Stimulated activated CD4-positive, alpha-beta T cell treated with anti-CD3 and anti-CD28 coated beads, Interleukin-1b, Interleukin-23, amount 100 ng/mL, for 48 hours (primary cell): ENCODE results near the gene KCNQ2.

ENCODE experiments used
- DNase-seq: peaks from one replicate; pipeline ENCODE4 v3.0.0-alpha.2; 2020

The KCNQ2 gene

GRCh38 chr20:63501818-63502670, 29.6 kb upstream of the KCNQ2 start:
- no peak for DNase-seq

DNA sequence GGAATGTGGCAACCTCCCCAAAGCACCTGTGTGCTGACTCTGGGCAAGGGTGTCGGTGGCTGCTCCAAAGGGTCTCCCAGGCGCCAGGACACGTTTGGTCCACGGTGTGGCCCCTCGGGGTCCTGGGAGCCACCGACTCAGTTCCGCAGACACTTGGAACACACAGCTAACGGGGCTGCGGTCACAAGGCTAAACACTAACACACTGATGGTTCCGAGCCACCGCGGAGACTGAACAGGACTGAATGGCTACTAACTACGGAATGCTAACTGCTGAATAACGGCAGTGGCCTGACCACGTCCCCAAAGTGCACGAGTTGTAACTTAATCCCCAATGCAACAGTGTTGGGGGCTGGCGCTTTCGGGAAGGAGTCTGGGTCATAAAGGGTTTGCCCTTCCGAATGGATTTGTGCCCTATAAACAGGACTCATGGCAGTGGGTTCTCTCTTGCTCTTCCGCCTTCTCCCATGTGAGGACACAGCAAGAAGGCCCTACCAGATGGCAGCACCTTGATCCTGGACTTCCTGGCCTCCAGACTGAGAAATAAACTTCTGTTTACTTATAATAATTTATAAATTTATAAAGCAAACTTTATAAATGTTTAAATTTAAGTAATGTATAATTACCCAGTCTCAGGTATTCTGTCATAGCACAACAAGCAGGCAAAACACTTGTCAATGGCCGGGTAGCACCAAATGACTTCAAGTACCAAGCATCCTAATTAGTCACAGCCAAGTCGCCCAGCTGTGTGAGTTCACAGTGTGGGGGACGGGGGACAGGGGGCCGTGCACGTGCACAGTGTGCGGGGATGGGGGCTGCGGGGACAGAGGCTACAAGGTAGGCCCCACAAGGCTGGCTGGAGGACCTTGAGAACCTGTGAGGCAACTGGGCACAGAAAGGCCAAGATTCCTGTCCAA, 28.7 kb upstream of the KCNQ2 start:
- DNase-seq = no peak

DNA sequence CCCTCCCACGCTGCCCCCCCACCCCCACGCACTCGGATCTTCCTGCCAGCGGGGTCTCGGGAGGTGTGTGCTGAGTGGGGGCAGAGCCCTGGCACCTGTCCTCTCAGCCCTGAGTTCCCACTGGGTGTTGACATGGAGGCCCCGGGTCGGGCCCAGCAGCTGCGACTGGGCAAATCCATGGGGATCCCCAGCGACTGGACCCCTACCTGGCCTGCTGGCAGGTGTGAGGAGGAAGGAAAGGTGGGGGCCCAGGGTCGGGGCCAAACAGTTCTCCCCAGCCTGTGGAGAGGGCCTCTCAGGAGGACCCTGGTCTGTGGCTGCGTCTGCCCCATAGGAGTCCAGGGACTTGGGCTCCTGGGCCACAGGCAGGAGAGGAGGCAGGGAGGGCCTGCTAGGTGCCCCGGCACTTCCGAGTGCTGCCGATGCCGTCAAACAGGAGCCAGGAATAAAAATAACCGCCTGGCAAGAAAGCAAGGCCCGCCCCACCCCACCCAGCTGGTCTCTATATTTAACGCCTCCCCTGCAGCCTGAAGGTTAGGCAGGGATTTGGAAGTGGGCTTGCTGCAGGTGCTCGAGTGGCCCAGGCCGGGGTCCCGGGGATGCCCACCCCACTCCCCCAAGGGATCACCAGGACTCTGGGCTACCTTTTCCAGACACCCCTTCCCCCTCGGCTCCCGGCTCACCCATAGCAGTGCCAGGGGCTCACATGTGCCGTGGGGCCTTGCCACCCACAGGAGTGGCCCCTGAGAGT, 27.9 kb upstream of the KCNQ2 start:
- DNase-seq = no peak

GRCh38 chr20:63499338-63499969, 27.0 kb upstream of the KCNQ2 start:
- DNase-seq = no peak

- no peak for DNase-seq
Measured at GRCh38 chr20:63498960-63499337, 26.5 kb upstream of the KCNQ2 start, which contains the start of gene EEF1A2. Gene EEF1A2 (minus strand): TSS chr20:63499083. CDS start chr20:63497763, 1,320 bp downstream.

GRCh38 chr20:63497946-63498935, 25.8 kb upstream of the KCNQ2 start:
- no peak for DNase-seq

DNA sequence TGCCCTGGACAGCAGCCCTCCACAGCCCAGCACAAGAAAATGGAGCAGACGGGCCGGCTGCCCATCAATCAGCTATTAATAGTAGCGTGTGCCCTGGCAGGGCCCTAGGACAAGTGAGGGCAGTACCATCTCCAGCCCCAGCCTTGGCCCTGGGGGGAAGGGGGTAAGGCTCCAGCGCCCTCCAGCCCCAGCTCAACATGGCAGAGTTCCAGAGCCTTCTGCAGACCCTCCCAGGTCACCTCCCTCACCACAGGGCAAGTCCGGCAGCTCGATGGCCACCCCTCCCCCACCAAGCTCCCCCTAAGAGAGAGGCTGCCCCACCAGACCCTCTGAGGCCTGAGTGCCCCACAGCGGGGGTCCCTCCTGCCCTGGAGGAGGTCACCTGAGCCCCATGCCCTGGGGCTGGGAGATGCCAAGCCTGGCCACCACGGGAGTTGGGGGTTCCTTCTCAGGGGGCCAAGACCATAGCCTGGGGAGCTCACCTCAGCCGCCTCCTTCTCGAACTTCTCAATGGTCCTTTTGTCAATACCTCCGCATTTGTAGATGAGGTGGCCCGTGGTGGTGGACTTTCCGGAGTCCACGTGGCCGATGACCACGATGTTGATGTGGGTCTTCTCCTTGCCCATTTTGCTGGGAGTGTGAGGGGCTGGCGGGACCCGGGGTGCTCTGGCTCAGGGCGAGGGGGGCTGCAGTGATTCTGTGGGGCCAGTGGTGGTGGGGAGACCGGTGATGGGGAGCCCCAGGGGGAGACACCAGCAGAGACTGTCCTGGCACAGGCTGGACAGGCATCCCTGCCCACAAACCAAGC, 24.9 kb upstream of the KCNQ2 start:
- no peak for DNase-seq

GRCh38 chr20:63496596-63497120, 24.2 kb upstream of the KCNQ2 start:
- no peak for DNase-seq

DNA sequence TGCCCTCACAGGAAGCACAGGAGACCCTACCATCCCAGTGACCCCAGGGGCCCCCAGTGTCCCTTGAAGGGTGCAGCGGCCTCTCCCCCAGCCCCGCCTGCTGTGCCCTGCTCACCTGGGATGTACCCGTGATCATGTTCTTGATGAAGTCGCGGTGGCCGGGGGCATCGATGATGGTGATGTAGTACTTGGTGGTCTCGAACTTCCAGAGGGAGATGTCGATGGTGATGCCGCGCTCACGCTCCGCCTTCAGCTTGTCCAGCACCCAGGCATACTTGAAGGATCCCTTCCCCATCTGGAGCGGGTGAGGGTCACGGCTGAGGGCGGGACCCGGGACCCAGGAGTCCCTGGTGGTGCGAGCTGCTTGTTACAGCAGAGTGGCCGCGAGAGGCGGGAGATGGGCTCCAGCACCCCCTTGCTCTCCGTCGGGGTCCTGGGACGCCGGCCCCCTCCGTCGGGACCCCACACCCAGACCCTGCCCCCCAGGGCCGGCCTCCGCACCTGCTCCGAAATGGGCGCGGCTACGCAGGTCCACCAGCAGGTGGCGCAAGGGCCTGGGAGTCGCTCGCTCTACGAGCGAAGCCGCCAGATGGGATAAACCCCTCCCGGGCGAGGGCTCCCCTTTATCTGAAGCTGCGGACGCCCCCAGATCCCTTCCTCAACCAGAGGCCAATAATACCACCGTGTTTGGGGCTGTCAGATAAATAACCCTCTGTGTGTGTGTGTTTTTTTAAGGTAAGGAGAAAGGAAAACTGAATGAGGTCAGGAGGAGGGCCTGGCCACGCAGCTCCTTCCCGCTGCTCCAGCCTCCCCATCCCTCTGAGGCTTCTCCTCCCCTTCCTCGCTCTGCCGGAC, 23.5 kb upstream of the KCNQ2 start:
- DNase-seq = peak; percentile 64

DNA sequence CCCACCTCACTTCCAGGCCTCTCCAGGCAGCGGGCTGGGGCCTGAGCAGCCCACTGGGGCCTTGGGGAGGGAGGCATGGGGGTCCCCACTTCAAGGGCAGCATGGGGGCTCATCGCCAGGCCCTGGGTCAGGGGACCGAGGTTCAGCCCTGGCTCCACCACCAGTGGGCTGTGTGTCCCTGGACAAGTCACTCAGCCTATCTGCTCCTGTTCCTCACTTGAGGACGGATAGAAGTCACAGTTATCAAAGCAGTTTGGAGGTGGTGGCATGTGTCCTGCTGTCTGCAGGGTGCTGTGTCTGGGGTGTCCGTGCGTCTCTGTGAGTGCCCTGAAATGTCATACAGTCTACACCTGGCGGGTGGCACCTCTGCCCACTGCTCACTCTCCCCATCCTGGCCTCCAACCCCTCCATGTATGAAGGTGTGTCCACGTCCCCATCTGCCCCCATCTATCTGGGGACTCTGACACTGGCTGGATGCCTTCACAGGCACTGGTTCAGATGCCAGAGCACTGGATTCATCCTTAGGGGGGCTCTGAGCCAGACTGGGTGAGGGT, 22.8 kb upstream of the KCNQ2 start:
- no peak for DNase-seq

DNA sequence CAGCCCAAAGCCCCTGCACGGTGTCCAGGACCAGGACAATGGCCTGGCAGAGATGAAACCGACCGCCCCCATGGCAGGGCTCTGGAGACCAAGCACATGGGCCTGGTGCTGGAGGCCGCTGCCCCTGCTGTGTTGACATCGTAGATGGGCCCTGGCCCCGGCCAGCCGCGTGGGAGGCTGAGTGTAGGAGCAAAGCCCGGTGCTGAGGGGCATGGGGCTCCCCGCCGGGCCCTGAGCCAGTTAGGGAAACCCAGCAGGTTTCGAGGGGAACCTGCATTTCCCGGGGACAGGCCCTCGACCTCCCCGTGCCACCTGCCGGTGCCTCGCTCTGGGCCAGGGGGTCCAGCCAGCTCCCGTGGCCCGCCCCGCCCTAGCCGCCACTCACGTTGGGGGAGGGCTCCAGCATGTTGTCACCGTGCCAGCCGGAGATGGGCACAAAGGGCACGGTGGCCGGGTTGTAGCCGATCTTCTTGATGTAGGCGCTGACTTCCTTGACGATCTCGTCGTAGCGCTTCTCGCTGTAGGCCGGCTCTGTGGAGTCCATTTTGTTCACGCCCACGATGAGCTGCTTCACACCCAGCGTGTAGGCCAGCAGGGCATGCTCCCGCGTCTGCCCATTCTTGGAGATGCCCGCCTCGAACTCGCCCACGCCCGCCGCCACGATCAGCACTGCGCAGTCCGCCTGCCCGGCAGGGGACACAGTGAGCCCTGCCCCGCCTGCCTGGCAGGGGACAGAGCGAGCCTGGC, 22.1 kb upstream of the KCNQ2 start:
- no peak for DNase-seq

DNA sequence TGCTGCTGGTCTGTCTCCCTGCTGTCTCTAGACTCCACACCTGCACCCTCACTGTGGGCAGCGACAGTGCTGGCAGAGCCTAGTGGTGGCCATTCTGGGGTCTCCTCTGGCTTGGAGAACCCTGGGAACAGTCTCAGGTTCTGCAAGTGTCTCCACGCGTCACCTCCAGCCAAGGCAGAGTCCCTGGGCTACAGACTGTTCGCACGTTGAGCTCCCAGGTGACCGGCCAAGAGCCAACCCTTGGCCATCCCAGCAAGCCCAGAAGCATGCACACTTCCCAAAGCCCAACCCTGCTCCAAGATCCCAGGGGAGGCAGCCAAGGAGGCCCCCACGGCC, 21.6 kb upstream of the KCNQ2 start:
- DNase-seq = no peak

DNA sequence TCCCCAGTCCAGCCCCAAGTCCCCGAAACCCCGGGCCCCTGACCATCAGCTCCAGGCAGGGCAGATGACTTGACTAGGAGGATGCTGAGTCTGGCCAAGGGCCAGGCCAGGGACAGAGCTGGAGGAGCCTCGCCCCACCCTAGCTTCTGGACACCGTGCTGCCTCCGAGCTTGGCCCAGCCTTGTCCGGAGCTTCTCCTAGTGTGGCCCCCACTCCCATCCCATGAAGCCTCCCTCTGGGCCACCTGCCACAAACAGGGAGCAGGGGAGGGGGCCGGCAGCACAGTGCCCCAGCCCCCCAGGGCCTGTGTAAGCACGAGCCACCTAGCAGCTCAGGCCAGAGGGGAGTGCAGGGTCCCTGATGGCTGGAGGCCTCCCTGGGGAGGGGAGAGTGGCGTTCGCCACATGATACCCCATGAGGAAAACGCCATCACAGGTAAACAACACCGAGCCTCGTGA, 21.1 kb upstream of the KCNQ2 start:
- DNase-seq = no peak

DNA sequence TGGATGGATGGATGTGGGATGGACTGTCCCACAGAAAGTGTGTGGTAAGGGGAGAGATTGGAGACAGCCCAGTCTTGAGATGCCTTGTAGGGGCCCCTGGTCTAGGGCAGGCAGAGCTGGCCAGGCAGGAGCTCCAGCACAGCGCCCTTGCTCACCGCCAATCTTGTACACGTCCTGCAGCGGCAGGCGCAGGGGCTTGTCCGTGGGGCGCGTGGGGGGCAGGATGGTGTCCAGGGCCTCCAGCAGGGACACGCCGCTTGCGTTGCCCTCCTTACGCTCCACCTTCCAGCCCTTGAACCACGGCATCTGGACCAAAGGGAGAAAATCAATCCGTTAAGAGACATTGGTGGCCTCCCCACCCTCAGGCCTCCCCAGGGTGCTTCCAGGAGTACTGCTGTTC, 20.5 kb upstream of the KCNQ2 start:
- no peak for DNase-seq

DNA sequence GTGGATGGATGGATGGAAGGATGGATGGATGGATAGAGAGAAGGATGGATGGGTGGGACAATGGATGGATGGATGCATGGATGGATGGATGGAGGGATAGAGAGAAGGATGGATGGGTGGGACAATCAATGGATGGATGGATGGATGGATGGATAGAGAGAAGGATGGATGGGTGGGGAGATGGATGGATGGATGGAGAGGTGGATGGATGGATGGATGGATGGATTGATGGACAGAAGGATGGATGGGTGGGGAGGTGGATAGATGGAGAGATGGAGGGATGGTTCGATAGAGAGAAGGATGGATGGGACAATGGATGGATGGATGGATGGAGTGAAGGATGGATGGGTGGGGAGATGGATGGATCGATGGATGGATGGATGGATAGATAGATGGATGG, 20.1 kb upstream of the KCNQ2 start:
- no peak for DNase-seq

DNA sequence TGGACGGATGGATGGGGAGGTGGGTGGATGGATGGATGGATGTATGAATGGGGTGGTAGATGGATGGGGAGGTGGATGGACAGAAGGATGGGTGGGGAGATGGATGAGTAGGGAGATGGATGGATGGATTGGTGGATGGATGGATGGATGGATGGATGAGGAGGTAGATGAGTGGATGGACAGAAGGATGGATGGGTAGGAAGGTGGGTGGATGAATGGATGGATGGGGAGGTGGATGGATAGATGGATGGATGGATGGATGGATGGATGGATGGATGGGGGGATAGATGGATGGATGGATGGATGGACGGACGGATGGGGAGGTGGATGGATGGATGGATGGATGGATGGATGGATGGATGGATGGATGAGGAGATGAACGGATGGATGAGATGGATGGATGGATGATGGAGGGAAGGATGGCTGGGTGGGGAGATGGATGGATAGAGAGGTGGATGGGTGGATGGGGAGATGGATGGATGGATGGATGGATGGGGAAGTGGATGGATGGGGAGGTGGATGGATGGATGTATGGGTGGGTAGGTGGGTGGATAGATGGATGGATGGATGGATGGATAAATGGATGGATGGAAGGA, 19.3 kb upstream of the KCNQ2 start:
- DNase-seq = no peak

GRCh38 chr20:63491078-63491477, 18.6 kb upstream of the KCNQ2 start:
- no peak for DNase-seq

DNA sequence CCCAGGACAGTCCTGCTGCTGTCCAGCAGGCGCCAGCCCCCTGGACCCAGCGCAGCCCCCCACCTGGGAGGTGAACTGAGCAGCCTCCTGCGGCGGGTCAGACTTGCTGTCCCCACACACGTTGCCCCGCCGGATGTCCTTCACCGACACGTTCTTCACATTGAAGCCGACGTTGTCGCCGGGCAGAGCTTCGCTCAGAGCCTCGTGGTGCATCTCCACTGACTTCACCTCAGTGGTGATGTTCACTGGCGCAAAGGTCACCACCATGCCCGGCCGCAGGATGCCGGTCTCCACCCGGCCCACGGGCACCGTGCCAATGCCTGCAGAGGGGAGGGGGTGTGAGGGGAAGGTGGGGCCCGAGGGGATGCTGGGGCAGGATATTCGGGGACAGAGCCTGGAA, 18.0 kb upstream of the KCNQ2 start:
- DNase-seq = no peak
